Hepatocyte (in vitro differentiated cells): ENCODE measurements around the gene FOLR2. TPM values are rescaled to one million over a fixed set of nuclear protein-coding genes. Genes with fewer than 3 reads are reported as not detected.

Source experiments
- DNase-seq: peaks from one replicate; pipeline ENCODE4 v3.0.0-alpha.2; 2016; ENCODE audit warnings: low spot score
- H2AFZ ChIP-seq: fragments of 200-600 bp; sonication (generic); 2 replicates; pipeline ENCODE4 v1.6.0; 2016; ENCODE audit warnings: antibody characterized with exemption, mild to moderate bottlenecking
- H3K27ac ChIP-seq: fragments of 200-600 bp; sonication (generic); 2 replicates; pipeline ENCODE4 v1.5.1; 2016; ENCODE audit warnings: mild to moderate bottlenecking
- H3K27me3 ChIP-seq: fragments of 200-600 bp; sonication (generic); 2 replicates; pipeline ENCODE4 v1.6.1; 2016
- H3K36me3 ChIP-seq: fragments of 200-600 bp; sonication (generic); replicated peaks from 2 replicates; pipeline ENCODE4 v1.5.1; 2016; ENCODE audit warnings: low read depth; ENCODE audit not compliant: insufficient read depth
- H3K4me1 ChIP-seq: fragments of 200-600 bp; sonication (generic); 2 replicates; pipeline ENCODE4 v1.5.1; 2016; ENCODE audit warnings: mild to moderate bottlenecking, moderate library complexity; ENCODE audit not compliant: insufficient read depth
- H3K4me2 ChIP-seq: fragments of 200-600 bp; sonication (generic); 2 replicates; pipeline ENCODE4 v1.6.0; 2016
- H3K4me3 ChIP-seq: fragments of 200-600 bp; sonication (generic); 2 replicates; pipeline ENCODE4 v1.5.1; 2016; ENCODE audit warnings: mild to moderate bottlenecking
- H3K79me2 ChIP-seq: fragments of 200-600 bp; sonication (generic); 2 replicates; pipeline ENCODE4 v1.6.0; 2017; ENCODE audit warnings: mild to moderate bottlenecking
- H3K9me2 ChIP-seq: fragments of 200-600 bp; sonication (generic); replicated peaks from 2 replicates; pipeline ENCODE4 v1.6.0; 2017; ENCODE audit warnings: mild to moderate bottlenecking; ENCODE audit not compliant: insufficient read depth
- H3K9me3 ChIP-seq: fragments of 200-600 bp; sonication (generic); 2 replicates; pipeline ENCODE4 v1.5.1; 2016; ENCODE audit warnings: low read depth, mild to moderate bottlenecking
- H4K20me1 ChIP-seq: fragments of 200-600 bp; sonication (generic); 2 replicates; pipeline ENCODE4 v1.6.0; 2016; ENCODE audit warnings: mild to moderate bottlenecking; ENCODE audit not compliant: insufficient read depth, poor library complexity, severe bottlenecking
- EZH2 ChIP-seq: fragments of 200-600 bp; sonication (generic); IDR thresholded peaks from 2 replicates; pipeline ENCODE4 v1.6.1; 2016; ENCODE audit warnings: antibody characterized with exemption, mild to moderate bottlenecking, borderline replicate concordance
- EZH2phosphoT487 ChIP-seq: fragments of 200-600 bp; sonication (generic); IDR thresholded peaks from one replicate; pipeline ENCODE4 v1.6.1; 2018; ENCODE audit warnings: antibody characterized with exemption, mild to moderate bottlenecking, low read depth, moderate library complexity; ENCODE audit not compliant: unreplicated experiment, severe bottlenecking
- WGBS: methylation state at CpG from one replicate; pipeline ENCODE4 v1.1.6; 2016; ENCODE audit warnings: low lambda C conversion rate; ENCODE audit errors: missing lambda C conversion rate; 5-methylcytosine and 5-hydroxymethylcytosine counted together
- polyA plus RNA-seq: library from polyadenylated mRNA; unstranded; fragments of >200 nt; fragmentation: Nextera tagmentation; extraction: Ambion mirVana; gene quantifications from 2 replicates; pipeline ENCODE4 v1.2.1, GENCODE V29; 2016
- total RNA-seq: library from RNA; depleted of rRNA; stranded (reverse); fragments of >200 nt; gene quantifications from 2 replicates; pipeline ENCODE4 v1.2.3, GENCODE V29; 2014
- TF ChIP-seq, protein P1 (sequence below): fragments of 200-600 bp; sonication (generic); IDR thresholded peaks from 2 replicates; pipeline ENCODE4 v1.5.1; 2016; ENCODE audit warnings: antibody characterized with exemption, mild to moderate bottlenecking; ENCODE audit not compliant: poor library complexity

FOLR2 gene
- total and polyA plus RNA-seq, 2 experiments from 2014 or later = 4.3 to 5.5 TPM

GRCh38 chr11:72240461-72241290 is 24.1 kb downstream of the FOLR2 start:
- Histone ChIP-seq H3K4me2 (peak overlapping the region; percentile 76), H2AFZ (no peak overlapping the region), H3K36me3 (no peaks in the 10 kb centered on the region), H3K27ac (no peak overlapping the region), H3K4me3 (no peak overlapping the region), H3K4me1 (peaks cover 24% of the 10 kb centered on the region), H3K9me2 (no peaks in the 10 kb centered on the region), H3K27me3 (peaks cover 71% of the 10 kb centered on the region), H3K79me2 (no peaks in the 10 kb centered on the region), H3K9me3 (no peaks in the 10 kb centered on the region), H4K20me1 (peaks cover 10% of the 10 kb centered on the region)
- peak; percentile 14 for DNase-seq
- WGBS = 24% methylated on average over 43 of the region's 44 CpGs
- TF ChIP-seq, protein P1, sequence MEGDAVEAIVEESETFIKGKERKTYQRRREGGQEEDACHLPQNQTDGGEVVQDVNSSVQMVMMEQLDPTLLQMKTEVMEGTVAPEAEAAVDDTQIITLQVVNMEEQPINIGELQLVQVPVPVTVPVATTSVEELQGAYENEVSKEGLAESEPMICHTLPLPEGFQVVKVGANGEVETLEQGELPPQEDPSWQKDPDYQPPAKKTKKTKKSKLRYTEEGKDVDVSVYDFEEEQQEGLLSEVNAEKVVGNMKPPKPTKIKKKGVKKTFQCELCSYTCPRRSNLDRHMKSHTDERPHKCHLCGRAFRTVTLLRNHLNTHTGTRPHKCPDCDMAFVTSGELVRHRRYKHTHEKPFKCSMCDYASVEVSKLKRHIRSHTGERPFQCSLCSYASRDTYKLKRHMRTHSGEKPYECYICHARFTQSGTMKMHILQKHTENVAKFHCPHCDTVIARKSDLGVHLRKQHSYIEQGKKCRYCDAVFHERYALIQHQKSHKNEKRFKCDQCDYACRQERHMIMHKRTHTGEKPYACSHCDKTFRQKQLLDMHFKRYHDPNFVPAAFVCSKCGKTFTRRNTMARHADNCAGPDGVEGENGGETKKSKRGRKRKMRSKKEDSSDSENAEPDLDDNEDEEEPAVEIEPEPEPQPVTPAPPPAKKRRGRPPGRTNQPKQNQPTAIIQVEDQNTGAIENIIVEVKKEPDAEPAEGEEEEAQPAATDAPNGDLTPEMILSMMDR = no peak
- TF ChIP-seq EZH2phosphoT487 (peak; percentile 60), EZH2 (peak; percentile 47)

- no peak for DNase-seq
- no peaks in the 10 kb centered on the region for H3K9me3 ChIP-seq
- peak overlapping the region; percentile 76 for H3K4me2 ChIP-seq
- no peak overlapping the region for H3K4me3 ChIP-seq
- peaks cover 10% of the 10 kb centered on the region for H4K20me1 ChIP-seq
- no peaks in the 10 kb centered on the region for H3K79me2 ChIP-seq
- H3K4me1 ChIP-seq = peaks cover 24% of the 10 kb centered on the region
- WGBS = 31% methylated on average over 6 of the region's 20 CpGs
- no peak overlapping the region for H3K27ac ChIP-seq
- H3K9me2 ChIP-seq = no peaks in the 10 kb centered on the region
- TF ChIP-seq EZH2 (no peak), EZH2phosphoT487 (no peak)
- TF ChIP-seq, protein P1 = no peak
- no peak overlapping the region for H2AFZ ChIP-seq
- H3K27me3 ChIP-seq = peaks cover 77% of the 10 kb centered on the region
- H3K36me3 ChIP-seq = no peaks in the 10 kb centered on the region
Measured at GRCh38 chr11:72241291-72241781, 24.7 kb downstream of the FOLR2 start.

DNA sequence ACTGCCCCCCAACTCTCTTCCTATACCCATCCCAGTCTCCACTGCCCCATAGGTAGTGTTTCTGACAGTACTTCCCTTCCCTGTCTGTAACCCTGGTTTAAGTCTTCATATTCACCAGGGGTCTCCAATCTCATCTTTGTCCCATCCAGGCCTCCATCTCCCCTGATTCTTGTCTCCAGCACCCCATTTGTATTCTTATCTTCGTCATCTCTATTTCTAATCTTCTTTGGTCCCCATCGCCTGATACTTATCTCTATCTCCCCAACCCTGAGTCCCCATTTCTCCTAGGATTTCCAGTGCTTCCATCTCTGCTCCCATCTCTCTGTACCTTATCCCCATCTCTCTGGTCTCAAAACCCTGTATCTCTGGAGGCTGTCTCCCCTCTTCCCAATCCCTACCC is 25.5 kb downstream of the FOLR2 start:
- peaks cover 24% of the 10 kb centered on the region for H3K4me1 ChIP-seq
- H3K4me2 ChIP-seq = no peak overlapping the region
- peaks cover 7% of the 10 kb centered on the region for H4K20me1 ChIP-seq
- no peaks in the 10 kb centered on the region for H3K9me2 ChIP-seq
- no peaks in the 10 kb centered on the region for H3K9me3 ChIP-seq
- no peaks in the 10 kb centered on the region for H3K79me2 ChIP-seq
- 96% methylated on average over 2 of the region's 2 CpGs for WGBS
- no peak overlapping the region for H2AFZ ChIP-seq
- no peak overlapping the region for H3K27ac ChIP-seq
- TF ChIP-seq EZH2 = no peak
- TF ChIP-seq EZH2phosphoT487 = no peak
- TF ChIP-seq, protein P1 = no peak
- H3K27me3 ChIP-seq = peaks cover 85% of the 10 kb centered on the region
- DNase-seq = no peak
- no peaks in the 10 kb centered on the region for H3K36me3 ChIP-seq
- no peak overlapping the region for H3K4me3 ChIP-seq
